ENCODE measurements around the gene SLC30A2.

The SLC30A2 gene

DNA sequence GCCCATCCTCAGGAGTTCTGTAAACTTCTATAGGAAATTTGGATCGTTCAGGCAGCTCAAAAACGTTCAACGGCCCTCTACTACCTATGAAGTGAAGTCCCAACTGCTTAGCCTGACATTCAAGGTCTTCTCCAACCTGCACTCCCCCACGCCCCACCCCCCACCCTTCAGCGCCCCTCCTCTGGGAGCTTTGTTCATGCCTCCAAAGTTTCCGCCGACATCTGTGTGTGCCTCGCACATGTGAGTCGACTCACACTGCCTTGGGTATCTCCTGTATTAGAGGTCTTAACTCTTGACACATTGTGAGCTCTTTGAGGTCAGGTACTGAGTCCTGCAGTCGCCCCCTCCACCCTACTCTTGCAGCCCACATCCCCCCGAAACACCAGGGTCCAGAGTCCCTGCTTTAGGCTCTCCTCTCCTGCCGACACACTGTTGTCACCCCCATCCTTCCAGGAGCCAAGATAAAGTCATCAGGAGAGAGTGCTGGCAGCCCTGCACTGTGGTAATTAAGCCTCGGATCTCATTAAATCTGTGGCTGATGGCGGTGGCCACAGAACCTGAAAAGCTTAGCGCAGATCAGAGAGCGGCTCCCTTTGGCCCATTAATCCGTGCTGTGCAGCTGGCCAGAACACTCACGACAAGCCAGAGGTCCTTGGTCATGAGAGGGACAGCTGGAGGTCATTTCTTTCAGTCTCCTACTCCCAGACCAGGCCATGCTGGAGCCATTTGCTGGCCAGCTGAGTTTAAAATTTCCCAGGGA is 46.7 kb downstream of the SLC30A2 start:
- DNase-seq (ENCODE audit: extremely low read depth in 1 of 2, low read depth in 1 of 2), result no peak

GRCh38 chr1:25997828-25998761 is 47.8 kb downstream of the SLC30A2 start, which contains the start of gene PAFAH2:
Gene PAFAH2 (minus strand): TSS chr1:25998063. CDS start chr1:25990816, 7,247 bp downstream.
- peak; percentile 93 to 94 for DNase-seq (ENCODE audit: extremely low read depth in 1 of 2, low read depth in 1 of 2)

DNA sequence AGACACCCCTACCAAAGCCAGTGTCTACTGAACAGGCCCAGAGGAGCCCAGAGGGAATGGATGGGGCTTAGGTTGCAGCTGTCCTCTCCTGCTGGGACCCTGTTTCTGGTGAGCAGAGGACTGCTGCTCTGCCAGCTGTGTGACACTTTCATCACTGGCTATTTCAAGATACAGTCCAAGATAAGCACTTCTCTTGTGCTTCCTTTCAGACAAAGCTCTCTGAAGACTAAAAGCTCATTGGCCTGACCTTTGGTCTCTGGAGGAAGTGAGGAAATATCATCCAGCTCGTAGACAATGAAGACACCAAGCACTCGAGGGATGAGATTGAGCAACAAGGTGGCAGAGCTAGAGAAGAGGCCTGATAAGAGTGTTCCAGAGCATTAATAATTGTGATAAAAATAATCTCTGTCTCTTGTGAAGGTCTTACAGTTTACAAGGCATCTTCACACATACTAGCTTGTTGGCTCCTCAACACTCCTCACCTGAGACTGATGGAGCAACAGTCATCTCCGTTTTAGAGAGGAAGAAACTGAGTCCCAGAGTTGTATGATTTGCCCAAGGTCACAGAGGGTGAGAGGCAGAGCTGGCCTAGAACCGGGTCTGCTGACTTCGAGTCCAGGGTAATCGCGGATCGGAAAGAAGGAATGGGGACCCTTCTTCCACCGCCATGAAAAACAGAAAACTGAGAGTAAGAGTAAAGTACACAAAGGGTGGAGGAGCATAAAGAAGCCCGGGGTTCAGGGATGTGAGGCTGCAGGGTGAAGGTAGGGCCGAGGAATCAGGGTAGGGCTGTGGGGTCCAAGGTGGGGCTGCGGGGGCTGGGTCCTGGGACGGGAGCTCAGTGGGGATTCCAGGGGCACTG is 48.7 kb downstream of the SLC30A2 start:
- no peak for DNase-seq (ENCODE audit: extremely low read depth in 1 of 2, low read depth in 1 of 2)

DNA sequence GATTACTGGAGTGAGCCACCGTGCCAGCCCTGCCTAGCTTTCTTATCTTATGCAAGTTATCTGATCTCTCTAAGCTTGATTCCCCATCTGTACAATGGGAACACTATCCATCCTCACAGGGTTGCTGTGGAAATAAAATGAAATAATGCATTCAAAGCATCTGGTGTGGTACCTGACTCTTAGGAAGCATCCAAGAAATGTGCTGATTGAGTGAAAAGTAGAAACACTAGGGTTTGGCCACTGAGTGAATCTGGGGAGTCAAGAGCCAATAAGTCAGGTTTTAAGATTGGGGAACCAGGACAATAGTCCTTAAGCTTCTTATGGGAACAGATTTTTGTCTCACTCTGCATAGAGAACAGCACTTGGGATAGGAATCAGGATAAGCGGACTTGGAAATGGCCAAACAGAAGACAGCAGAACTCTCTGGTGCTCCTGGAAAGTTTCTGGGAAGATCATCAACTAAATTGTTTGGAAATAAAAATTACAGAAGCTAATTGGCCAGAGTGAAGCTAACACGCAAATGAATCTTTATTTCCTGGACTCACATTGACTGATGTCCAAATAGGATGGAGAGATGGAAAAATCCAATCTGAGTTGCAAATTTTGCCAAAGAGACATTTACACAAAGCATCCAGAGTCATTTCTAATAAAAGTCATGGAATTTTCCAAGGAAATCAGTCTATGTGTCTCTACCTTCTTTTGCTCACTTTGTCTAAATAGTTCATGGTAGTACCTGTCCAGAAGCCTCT is 51.3 kb downstream of the SLC30A2 start:
- DNase-seq (ENCODE audit: extremely low read depth in 1 of 2, low read depth in 1 of 2), result no peak

- DNase-seq (ENCODE audit: extremely low read depth in 1 of 2, low read depth in 1 of 2), result no peak
Observed at GRCh38 chr1:25993197-25993951, 52.5 kb downstream of the SLC30A2 start.

- DNase-seq (ENCODE audit: extremely low read depth in 1 of 2, low read depth in 1 of 2), result no peak
Observed at GRCh38 chr1:25992689-25993171, 53.2 kb downstream of the SLC30A2 start.

DNA sequence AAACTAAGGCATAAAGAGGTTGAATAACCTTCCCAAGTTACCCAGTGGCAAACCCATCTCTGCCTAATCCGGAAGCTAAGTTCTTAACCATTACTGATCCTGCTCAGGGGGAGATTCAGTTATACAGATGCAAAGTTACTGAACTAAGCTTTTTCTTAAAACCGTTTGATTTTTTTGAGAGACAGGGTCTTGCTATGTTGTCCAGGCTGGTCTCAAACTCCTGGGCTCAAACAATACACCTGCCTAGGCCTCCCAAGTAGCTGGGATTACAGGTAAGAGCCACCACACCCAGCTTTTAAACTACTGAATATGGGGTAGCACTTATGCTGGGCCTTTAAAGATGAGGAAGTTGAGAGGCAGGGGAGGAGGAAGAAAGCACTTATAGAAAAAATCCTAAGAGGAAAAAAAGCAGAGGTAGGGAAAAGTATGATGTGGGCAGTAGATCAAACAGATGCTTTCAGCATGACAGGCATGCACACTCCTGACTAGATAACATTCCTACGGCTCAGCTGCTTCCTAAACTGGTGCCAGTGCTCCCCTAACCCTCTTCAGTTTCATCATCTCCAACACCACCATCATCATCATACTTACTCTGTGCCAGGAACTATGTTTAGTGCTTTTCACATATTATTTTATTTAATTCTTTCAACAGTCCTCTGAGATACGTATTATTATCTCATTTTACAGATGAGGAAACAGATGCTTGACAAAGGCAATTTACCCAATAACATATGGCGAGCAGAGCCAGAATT is 53.8 kb downstream of the SLC30A2 start:
- no peak for DNase-seq (ENCODE audit: extremely low read depth in 1 of 2, low read depth in 1 of 2)

GRCh38 chr1:25990702-25991395 is 55.1 kb downstream of the SLC30A2 start:
- peak in 1 of 2 donors; percentile 32 for DNase-seq (ENCODE audit: extremely low read depth in 1 of 2, low read depth in 1 of 2)

GRCh38 chr1:25990251-25990650 is 55.7 kb downstream of the SLC30A2 start:
- no peak for DNase-seq (ENCODE audit: extremely low read depth in 1 of 2, low read depth in 1 of 2)

DNA sequence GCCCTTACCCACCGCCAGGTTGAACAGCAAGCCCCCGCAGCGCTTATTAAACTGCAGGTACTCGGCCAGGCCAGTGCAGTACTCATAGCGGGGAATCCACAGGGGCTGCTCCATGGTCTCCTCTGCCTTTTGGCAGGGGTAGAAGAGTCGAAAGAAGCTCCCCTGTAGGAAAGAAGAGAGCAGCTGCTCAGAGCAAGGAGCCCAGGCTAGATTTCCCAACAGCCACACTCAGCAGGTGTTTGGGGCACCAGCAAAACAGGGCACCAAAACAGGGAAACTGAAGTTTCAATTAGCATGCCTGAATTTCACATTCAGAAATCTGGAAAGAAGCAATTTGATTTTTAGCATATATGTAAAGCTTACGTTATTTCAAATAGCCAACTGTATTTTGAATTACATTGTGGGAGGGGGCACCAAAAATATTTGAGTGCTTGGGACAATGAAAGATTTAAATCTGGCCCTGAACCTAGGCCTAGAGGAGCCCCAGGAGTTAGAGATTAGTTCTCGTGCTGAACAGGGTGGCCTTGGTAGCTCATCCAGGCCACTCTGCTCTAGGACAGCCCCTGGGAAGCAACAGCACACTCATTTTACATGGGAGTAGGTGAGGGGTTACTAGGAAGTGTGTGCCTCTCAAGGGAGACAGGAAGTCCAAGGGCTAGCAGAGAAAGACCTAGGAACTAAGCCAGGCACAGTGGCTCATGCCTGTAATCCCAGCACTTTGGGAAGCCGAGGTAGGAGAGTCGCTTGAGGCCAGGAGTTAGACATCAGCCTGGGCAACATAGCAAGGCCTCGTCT is 56.3 kb downstream of the SLC30A2 start:
- DNase-seq (ENCODE audit: extremely low read depth in 1 of 2, low read depth in 1 of 2), result no peak

GRCh38 chr1:25987951-25988350 is 58.0 kb downstream of the SLC30A2 start:
- no peak for DNase-seq (ENCODE audit: extremely low read depth in 1 of 2, low read depth in 1 of 2)
